ENCODE data around the gene TBCA. TPM values are rescaled to one million over a fixed set of nuclear protein-coding genes. Genes with fewer than 3 reads are reported as not detected.
"Not testable (repeated sequence)": the region's sequence is repeated elsewhere in the genome, so short reads cannot be mapped to it uniquely, and the experiment has no call there.

Gene TBCA
- total and polyA plus RNA-seq, 2 donors (not counting 3 experiments of a cell fraction or from before 2014, with no cell fraction given) = 48.2 to 206 TPM

GRCh38 chr5:77751328-77752023 is 24.7 kb downstream of the TBCA start:
- no peak overlapping the region for H3K9ac ChIP-seq (replicated peaks; ENCODE audit: extremely low read depth, insufficient read depth, low read length)
- H3K9me1 ChIP-seq (replicated peaks; ENCODE audit: control insufficient read depth, extremely low read depth, insufficient read depth, low read length) = no peaks in the 10 kb centered on the region
- ChIA-PET CTCF (interaction anchor here (1.0 kb wide), 1 partner anchor 8 kb away, joined by 4 read pairs; no protein-coding TSS in a partner anchor), POLR2A (no interaction called here)
- peaks cover under 1% of the 10 kb centered on the region for H4K20me1 ChIP-seq (replicated peaks; ENCODE audit: control insufficient read depth, extremely low read depth, insufficient read depth, low read length)
- H3K79me2 ChIP-seq (ENCODE audit: control insufficient read depth, insufficient read depth, low read length) = peaks cover 73% of the 10 kb centered on the region
- dilution Hi-C loops (cut with MboI; ENCODE audit: extremely low pct_ligation_motif_present, low sequenced_read_pairs) = no loop called here
- no peak for FAIRE-seq
- H3K4me3 ChIP-seq (replicated peaks in 1 of 3; ENCODE audit: insufficient read depth in 1 of 3, low read depth in 1 of 3, low read length in 3 of 3) = no peak overlapping the region
- no peak overlapping the region for H3K27ac ChIP-seq (ENCODE audit: insufficient read depth, low read depth, low read length)
- H3K36me3 ChIP-seq (ENCODE audit: control insufficient read depth in 2 of 2, extremely low read depth in 1 of 2, insufficient read depth in 2 of 2, low read length in 2 of 2) = no peaks in the 10 kb centered on the region
- no peaks in the 10 kb centered on the region for H3K4me1 ChIP-seq (ENCODE audit: control insufficient read depth, extremely low read depth, insufficient read depth, low read length)
- no peak overlapping the region for H3K4me2 ChIP-seq (ENCODE audit: insufficient read depth, low read length)
- BruUV-seq (replicated peaks) = no TSS peak
- H2AFZ ChIP-seq (ENCODE audit: low read depth, low read length) = no peak overlapping the region
- no peak for DNase-seq (ENCODE audit: low read depth, low spot score)
- H3K9me3 ChIP-seq (replicated peaks; ENCODE audit: control insufficient read depth, insufficient read depth, low read length) = no peaks in the 10 kb centered on the region
- intact Hi-C loops (cut with micrococcal nuclease) = no loop called here
- no peak for TF ChIP-seq MAX (IDR thresholded peaks at IDR 0.05; ENCODE audit: insufficient read depth, insufficient read length)
- no peak for TF ChIP-seq POLR2AphosphoS5 (IDR thresholded peaks at IDR 0.05; ENCODE audit: insufficient read depth, low read depth, low read length)
- no peak for TF ChIP-seq GATA2 (IDR thresholded peaks at IDR 0.05; ENCODE audit: insufficient read depth, insufficient read length, low read depth, low read length)
- no peak for TF ChIP-seq MYC (IDR thresholded peaks at IDR 0.05; ENCODE audit: low read depth, low read length)
- TF ChIP-seq POLR2A (IDR thresholded peaks at IDR 0.05; ENCODE audit: low read depth, low read length) = no peak
- no peak for TF ChIP-seq JUN (IDR thresholded peaks at IDR 0.05; ENCODE audit: borderline replicate concordance, insufficient read depth, insufficient read length, low read depth)
- no peak for TF ChIP-seq FOS (IDR thresholded peaks at IDR 0.05; ENCODE audit: borderline replicate concordance, insufficient read depth, low read length)
- H3K27me3 ChIP-seq (ENCODE audit: control insufficient read depth in 2 of 2, insufficient read depth in 2 of 2, low read length in 2 of 2) = no peaks in the 10 kb centered on the region

- H3K4me1 ChIP-seq (ENCODE audit: control insufficient read depth, extremely low read depth, insufficient read depth, low read length); DNase-seq (ENCODE audit: low read depth, low spot score); POLR2A ChIA-PET; CTCF ChIA-PET; H3K9ac ChIP-seq (replicated peaks; ENCODE audit: extremely low read depth, insufficient read depth, low read length); H3K9me3 ChIP-seq (replicated peaks; ENCODE audit: control insufficient read depth, insufficient read depth, low read length); H3K27me3 ChIP-seq (ENCODE audit: control insufficient read depth in 2 of 2, insufficient read depth in 2 of 2, low read length in 2 of 2); H3K27ac ChIP-seq (ENCODE audit: insufficient read depth, low read depth, low read length); H3K4me2 ChIP-seq (ENCODE audit: insufficient read depth, low read length); H3K36me3 ChIP-seq (ENCODE audit: control insufficient read depth in 2 of 2, extremely low read depth in 1 of 2, insufficient read depth in 2 of 2, low read length in 2 of 2); BruUV-seq (replicated peaks); H2AFZ ChIP-seq (ENCODE audit: low read depth, low read length); H3K4me3 ChIP-seq (replicated peaks in 1 of 3; ENCODE audit: insufficient read depth in 1 of 3, low read depth in 1 of 3, low read length in 3 of 3); H4K20me1 ChIP-seq (replicated peaks; ENCODE audit: control insufficient read depth, extremely low read depth, insufficient read depth, low read length); FAIRE-seq; intact Hi-C loops (cut with micrococcal nuclease); dilution Hi-C loops (cut with MboI; ENCODE audit: extremely low pct_ligation_motif_present, low sequenced_read_pairs); H3K9me1 ChIP-seq (replicated peaks; ENCODE audit: control insufficient read depth, extremely low read depth, insufficient read depth, low read length): not testable (repeated sequence)
- H3K79me2 ChIP-seq (ENCODE audit: control insufficient read depth, insufficient read depth, low read length) = peaks cover 71% of the 10 kb centered on the region
These were observed 25.2 kb downstream of the TBCA start for GRCh38 chr5:77750928-77751327.

Data from endothelial cell of umbilical vein (primary cell).